ENCODE measurements around the gene NTN1.
"Not testable (repeated sequence)": the region's sequence is repeated elsewhere in the genome, so short reads cannot be mapped to it uniquely, and the experiment has no call there.

Gene NTN1

DNA sequence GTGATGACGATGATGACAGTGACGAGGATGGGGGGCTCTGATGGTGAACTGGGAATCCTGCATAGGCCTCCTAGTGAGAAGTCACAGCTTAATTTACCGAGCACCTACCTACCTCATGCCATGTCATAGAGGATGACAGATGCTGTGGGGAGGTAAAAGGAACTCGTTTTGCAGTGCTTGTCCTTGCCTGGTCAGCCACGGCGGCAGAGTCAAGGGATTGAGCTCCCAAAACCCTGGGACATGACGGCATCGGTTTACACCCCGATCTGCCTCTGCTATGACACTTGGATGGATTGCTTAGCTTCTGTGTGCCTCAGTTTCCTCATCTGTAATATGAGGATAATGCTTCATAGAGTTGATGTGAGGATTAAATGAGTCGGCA, 103.2 kb downstream of the NTN1 start:
- no peak for DNase-seq (ENCODE audit: low read depth)

DNA sequence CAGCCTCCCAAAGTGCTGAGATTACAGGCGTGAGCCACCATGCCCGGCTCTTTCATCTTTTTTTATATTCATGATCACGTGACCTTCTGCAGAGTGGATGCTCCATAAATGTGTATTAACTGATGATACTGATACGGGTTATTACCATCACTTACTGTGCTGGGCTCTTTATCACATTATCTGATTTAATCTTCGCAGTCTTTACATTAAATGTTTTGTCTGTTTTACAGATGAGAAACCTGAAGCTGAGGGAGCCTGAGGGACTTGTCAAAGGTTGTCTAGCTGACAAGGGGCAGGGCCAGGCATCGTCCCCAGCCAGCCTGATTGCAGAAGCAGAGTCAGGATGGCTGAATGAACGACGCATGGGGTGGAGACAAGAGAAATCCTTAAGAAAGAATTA, 104.4 kb downstream of the NTN1 start:
- DNase-seq (ENCODE audit: low read depth) = no peak

DNA sequence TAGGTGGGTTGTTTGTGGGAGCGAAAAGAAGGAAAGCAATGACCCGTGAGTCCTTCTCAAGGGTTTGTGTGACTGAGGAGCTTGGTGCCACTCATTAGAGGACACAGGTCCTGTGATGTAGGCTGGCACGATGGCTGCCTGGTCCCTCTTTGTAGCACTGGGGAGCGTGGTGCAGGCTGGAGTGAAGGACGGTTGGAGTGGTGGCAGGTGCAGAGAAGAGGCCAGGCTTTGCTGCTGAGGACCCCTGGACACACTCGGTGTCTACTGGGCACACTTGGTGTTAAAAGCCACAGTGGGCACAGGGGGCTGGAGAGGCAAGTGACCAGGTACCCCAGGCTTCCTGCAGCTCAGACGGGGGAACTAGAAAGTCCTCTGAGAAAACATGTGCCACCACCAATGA, 106.0 kb downstream of the NTN1 start:
- DNase-seq (ENCODE audit: low read depth) = no peak

GRCh38 chr17:9131371-9131770, 110.1 kb downstream of the NTN1 start:
- DNase-seq (ENCODE audit: low read depth) = no peak

GRCh38 chr17:9132291-9132690, 111.0 kb downstream of the NTN1 start:
- DNase-seq (ENCODE audit: low read depth) = no peak

DNA sequence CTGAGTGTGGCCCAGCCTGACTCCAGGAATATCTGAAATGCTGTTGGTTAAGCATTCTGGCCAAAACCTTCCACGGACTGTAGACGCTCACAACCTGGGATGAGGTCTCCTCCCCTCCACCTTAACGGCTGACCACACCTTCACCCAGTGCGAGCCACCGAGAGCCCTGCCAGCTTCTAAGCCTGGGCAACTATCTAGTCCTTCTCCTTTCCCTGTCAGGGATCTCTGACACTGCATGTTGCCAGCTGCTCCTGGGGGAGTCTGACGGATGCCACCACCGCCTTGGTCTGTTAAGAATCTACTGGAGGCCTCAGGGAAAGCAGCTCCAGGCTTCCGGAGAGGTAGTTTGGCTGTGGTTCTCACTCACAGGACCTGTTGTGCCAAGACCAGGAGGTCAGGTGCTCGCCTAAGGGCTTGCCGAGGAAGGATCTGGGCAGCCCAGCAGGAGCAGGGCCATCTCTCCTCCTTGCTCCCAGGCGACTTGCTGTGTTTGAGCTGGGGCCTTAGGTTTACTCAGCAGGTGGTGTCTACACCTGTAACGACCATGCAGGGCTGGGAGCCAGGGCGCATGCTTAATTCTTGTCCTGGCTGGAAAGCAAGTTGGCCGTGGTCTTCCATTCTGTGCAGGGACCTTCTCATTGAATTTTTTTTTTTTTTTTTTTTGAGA, 111.8 kb downstream of the NTN1 start:
- no peak for DNase-seq (ENCODE audit: low read depth)

DNA sequence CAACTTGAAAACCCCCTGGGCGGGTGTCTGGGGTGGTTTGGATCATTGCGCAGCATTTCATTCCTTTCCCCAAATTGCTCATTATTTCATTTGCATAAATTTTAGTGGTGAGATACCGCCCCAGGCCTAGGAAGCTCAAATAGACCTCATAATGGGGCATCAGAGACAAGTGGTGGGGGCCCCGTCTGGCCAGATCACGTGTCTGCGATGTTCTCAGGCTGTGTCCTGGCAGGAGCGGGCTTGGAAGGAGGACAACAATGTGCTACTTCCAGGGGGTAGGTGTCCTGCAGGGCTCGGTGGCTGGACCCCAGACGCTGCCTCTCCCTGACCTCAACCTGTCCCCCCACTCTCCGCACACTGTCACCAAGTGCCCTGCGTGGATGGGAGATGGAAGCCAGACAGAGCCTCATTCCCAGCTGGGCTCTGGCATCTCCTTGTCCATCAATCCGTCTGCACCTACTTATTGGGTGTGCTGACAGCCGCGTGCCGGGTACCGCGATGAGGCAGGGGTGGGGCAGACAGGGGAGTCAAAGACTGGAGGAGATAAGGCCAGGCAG, 116.9 kb downstream of the NTN1 start:
- no peak for DNase-seq (ENCODE audit: low read depth)

GRCh38 chr17:9139695-9140094, 118.4 kb downstream of the NTN1 start:
- no peak for DNase-seq (ENCODE audit: low read depth)

GRCh38 chr17:9140550-9141424, 119.5 kb downstream of the NTN1 start:
- no peak for DNase-seq (ENCODE audit: low read depth)

- DNase-seq (ENCODE audit: low read depth) = no peak
These were observed 120.1 kb downstream of the NTN1 start for GRCh38 chr17:9141425-9141753.

DNA sequence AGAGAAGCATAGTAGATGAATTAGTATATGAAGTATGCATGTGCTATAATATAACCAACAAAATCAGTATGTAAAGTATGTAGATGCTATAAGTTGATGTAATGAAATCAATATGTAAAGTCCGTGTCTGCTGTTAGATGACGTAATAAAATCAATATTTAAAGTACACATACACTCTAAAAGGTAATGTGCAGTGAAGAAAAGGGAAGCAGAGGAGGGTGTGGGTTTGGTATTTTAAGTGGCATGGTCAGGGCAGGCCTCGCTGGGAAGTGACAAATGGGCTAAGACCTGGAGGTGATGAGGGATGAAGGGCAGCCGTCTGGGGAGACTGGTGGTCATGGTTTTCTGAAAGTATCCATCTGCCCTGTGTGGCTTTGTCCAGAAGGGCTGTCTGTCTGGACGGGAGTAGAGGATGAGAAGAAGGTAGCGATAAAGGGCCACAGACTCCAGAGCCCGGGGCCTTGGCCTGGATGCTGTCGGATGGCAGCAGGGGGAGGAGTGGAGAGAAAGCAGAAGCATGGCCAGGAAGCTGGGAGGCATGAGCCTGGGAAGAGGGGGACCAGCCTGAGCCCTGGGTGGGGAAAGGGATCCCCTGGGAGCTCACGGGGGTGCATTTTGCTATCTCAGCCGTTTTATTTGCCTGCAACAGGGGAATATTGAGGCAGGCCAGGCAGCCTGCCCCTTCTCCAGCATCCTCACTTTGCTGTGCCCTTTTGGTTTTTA, 121.6 kb downstream of the NTN1 start:
- DNase-seq (ENCODE audit: low read depth) = no peak

DNA sequence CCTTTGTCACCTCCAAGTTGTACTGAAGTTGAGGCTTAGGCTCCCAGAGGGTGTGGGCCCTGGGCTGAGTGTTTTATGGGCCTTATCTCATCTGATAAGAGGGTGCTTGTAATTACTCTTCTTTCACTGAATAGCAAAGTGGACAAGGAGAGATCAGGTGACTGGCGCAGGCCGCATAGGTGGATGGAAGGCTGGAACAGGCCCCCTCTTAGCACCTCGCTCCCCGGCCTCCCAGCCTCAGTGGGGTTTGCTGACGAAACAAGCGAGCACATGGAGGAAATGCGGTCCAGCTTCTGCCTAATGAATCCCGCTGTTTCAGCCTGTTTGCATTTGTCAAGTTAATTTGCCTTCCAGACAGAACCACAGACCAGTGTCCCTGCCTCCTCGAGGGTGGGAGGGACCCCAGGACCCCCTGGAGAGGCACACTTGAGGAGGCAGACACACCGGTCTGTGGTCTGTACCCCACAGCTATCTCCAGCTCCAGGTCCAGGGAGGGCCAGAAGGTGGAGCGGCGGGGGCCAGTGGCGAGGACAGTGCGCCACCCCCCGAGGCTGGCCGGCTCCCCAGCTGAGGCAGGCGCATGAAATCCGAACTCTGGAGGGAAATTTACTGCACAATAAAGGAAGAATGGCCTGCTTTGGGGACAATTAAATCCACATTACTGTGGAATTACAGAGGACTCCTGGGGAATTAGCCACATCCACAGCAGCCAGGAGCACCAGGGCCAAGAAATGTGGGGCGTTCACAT, 123.4 kb downstream of the NTN1 start:
- peak; percentile 11 for DNase-seq (ENCODE audit: low read depth)

- DNase-seq (ENCODE audit: low read depth) = no peak
These were observed 124.8 kb downstream of the NTN1 start for GRCh38 chr17:9146064-9146463.

DNA sequence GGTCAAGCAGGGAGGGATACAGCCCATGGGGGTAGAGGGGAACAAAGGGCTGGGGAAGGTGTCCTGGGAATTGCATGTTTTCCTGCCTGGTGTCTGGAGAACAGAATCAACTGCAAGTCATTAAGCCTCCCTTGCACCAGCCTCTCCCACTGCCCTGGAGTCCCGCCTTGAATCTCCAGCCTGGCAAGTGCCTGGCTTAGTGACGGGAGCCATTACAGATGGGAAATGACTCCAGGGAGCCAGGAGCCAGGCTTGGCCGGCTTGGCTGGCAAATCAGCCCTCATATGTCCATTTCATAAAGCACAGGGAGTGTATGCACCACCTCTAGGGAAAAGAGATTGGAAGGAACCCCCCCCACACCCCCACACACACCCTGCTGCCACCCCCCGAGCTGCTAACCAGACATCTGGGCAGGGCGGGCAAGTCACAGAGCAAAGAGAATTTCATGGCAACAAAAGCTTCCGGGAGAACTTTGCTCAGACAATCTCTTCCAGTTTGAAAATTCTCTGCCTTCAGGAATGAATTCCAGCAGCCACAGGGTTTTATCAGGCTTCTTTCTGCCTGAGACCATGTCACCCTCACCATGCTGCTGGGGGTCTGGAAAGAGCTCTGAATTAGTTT, 127.7 kb downstream of the NTN1 start:
- no peak for DNase-seq (ENCODE audit: low read depth)

- no peak for DNase-seq (ENCODE audit: low read depth)
These were observed 129.3 kb downstream of the NTN1 start for GRCh38 chr17:9150446-9151090.

DNA sequence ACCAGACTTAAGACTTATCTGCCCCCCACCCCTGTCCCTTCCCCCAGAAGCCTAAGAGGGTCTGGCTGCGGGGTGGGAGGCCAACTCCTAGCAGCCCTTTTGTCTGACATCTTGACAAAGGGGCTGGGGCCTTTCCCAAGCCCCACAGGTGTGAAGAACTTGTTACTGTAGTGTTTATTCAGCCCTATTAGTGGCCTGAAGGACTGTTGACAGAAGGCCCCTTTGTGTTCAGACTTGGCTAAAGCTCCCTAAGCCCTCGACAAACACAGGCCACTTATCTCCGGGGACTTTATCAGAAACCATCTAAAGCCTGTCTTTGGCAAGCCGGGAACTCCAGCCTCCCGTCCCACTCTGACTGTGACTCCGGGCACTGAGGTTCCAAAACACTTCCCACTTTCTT, 129.8 kb downstream of the NTN1 start:
- DNase-seq (ENCODE audit: low read depth) = no peak

DNA sequence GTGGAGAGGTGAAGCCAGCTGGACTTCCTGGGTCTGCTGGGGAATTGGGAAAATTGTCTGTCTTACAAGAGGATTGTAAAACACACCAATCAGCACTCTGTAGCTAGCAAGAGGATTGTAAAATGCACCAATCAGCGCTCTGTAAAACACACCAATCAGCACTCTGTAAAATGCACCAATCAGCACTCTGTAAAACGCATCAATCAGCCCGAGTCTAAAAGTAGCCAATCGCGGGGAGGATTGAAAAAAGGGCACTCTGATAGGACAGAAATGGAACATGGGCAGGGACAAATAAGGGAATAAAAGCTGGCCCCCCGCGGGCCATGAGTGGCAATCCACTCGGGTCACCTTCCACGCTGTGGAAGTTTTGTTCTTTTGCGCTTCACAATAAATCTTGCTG, 130.4 kb downstream of the NTN1 start:
- not testable (repeated sequence) for DNase-seq (ENCODE audit: low read depth)

- DNase-seq (ENCODE audit: low read depth) = no peak
These were observed 137.5 kb downstream of the NTN1 start for GRCh38 chr17:9158544-9159452.

DNA sequence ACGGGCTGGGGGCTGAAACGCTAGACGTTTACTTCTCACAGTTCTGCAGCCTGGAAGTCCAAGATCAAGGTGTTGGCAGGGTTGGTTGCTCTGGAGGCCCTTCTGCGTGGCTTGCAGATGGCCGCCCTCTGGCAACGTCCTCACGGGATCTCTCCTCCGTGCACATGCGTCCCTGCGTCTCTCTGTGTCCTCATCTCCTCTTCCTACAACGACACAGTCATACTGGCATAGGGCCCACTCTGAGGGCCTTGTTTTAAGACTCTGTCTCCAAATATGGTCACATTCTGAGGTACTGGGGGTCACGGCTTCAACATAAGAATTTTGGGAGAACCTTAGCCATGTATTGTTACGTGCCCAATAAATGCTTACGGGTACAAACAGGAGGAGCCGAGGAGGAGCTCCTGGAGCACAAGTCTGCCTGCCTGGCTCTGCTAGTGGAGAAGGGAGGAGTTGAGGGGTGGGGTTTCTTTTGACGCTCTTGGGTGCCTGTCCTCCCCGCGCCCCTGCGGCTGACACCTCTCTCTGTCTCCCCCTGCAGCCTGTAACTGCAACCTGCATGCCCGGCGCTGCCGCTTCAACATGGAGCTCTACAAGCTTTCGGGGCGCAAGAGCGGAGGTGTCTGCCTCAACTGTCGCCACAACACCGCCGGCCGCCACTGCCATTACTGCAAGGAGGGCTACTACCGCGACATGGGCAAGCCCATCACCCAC, 141.1 kb downstream of the NTN1 start:
- DNase-seq (ENCODE audit: low read depth) = no peak

All from CMK (cell line).